A673 (cell line): ENCODE measurements around the gene SLC36A1. TPM values are rescaled to one million over a fixed set of nuclear protein-coding genes. Genes with fewer than 3 reads are reported as not detected.

Source experiments
- BruUV-seq: library from RNA; stranded (reverse); fragments of 400-500 nt; replicated peaks from 2 replicates; lab custom pipeline; 2021; lab: Mats Ljungman, UMichigan
- CTCF ChIA-PET: fragments of 300-600 bp; sonication (Branson Sonifier 250); formaldehyde crosslinking; loops from one replicate; lab custom pipeline; 2022; ENCODE audit warnings: antibody characterized with exemption; lab: Charles Lee
- POLR2A ChIA-PET: fragments of 300-600 bp; sonication (Branson Sonifier 250); formaldehyde crosslinking; loops from one replicate; lab custom pipeline; 2022; ENCODE audit warnings: antibody characterized with exemption; ENCODE audit not compliant: low non-redundant PET; lab: Charles Lee
- DNase-seq: peaks from one replicate; pipeline ENCODE4 v3.0.0-alpha.2; 2015; ENCODE audit warnings: low spot score
- H3K27ac ChIP-seq: fragments of 200-600 bp; sonication (generic); 2 replicates; pipeline ENCODE4 v1.5.1; 2016; ENCODE audit warnings: mixed run types, low read depth, mild to moderate bottlenecking, mixed read lengths, antibody characterized with exemption, low read length; ENCODE audit not compliant: poor library complexity, severe bottlenecking
- H3K27me3 ChIP-seq: fragments of 200-600 bp; sonication (generic); replicated peaks from 2 replicates; pipeline ENCODE4 v1.6.1; 2017; ENCODE audit warnings: mixed run types, low read depth, mild to moderate bottlenecking, mixed read lengths, antibody characterized with exemption, low read length; ENCODE audit not compliant: insufficient read depth, poor library complexity
- H3K36me3 ChIP-seq: fragments of 200-600 bp; sonication (generic); 2 replicates; pipeline ENCODE4 v1.6.1; 2016; ENCODE audit warnings: mixed run types, mild to moderate bottlenecking, mixed read lengths, antibody characterized with exemption, low read length; ENCODE audit not compliant: insufficient read depth, poor library complexity, severe bottlenecking
- H3K4me1 ChIP-seq: fragments of 200-600 bp; sonication (generic); 2 replicates; pipeline ENCODE4 v1.6.1; 2017; ENCODE audit warnings: mixed run types, mild to moderate bottlenecking, mixed read lengths, antibody characterized with exemption, low read length; ENCODE audit not compliant: insufficient read depth, poor library complexity, severe bottlenecking
- H3K4me3 ChIP-seq: fragments of 200-600 bp; sonication (generic); 2 replicates; pipeline ENCODE4 v1.5.1; 2016; ENCODE audit warnings: low read depth, mixed run types, mild to moderate bottlenecking, mixed read lengths, low read length; ENCODE audit not compliant: poor library complexity, severe bottlenecking
- H3K9me3 ChIP-seq: fragments of 200-600 bp; sonication (generic); 2 replicates; pipeline ENCODE4 v1.6.1; 2016; ENCODE audit warnings: mixed run types, low read depth, mild to moderate bottlenecking, mixed read lengths, antibody characterized with exemption, low read length; ENCODE audit not compliant: poor library complexity, severe bottlenecking
- EZH2 ChIP-seq: fragments of 200-600 bp; sonication (generic); IDR thresholded peaks from 2 replicates; pipeline ENCODE4 v1.6.1; 2017; ENCODE audit warnings: borderline replicate concordance, low read depth, mild to moderate bottlenecking, mixed read lengths, antibody characterized with exemption, low read length; ENCODE audit not compliant: poor library complexity, severe bottlenecking
- intact Hi-C: fragments of 100-400 bp; cut with micrococcal nuclease; formaldehyde crosslinking; loops from one replicate; pipeline ENCODE4 v1.10.0; 2022; ENCODE audit not compliant: unreplicated experiment
- total RNA-seq: library from RNA; stranded (reverse); gene quantifications from 2 replicates; pipeline ENCODE4 v1.2.3, GENCODE V29; 2021
- TF ChIP-seq, protein P1 (sequence below): fragments of 300-800, 200-600 bp; sonication (generic); conservative IDR thresholded peaks from 2 replicates; pipeline ENCODE4 v1.5.1; 2017; ENCODE audit warnings: low read depth, mild to moderate bottlenecking, antibody characterized with exemption, low read length, moderate library complexity, mixed read lengths

Gene SLC36A1
- total RNA-seq, 1 experiment from 2014 or later, result 12.5 TPM

- intact Hi-C loops, result no loop called here
- Histone ChIP-seq H3K9me3 (no peaks in the 10 kb centered on the region), H3K4me3 (no peak overlapping the region), H3K27me3 (no peaks in the 10 kb centered on the region), H3K4me1 (peaks cover 5% of the 10 kb centered on the region), H3K27ac (no peak overlapping the region), H3K36me3 (no peaks in the 10 kb centered on the region)
- no peak for TF ChIP-seq EZH2
- TF ChIP-seq, protein P1, sequence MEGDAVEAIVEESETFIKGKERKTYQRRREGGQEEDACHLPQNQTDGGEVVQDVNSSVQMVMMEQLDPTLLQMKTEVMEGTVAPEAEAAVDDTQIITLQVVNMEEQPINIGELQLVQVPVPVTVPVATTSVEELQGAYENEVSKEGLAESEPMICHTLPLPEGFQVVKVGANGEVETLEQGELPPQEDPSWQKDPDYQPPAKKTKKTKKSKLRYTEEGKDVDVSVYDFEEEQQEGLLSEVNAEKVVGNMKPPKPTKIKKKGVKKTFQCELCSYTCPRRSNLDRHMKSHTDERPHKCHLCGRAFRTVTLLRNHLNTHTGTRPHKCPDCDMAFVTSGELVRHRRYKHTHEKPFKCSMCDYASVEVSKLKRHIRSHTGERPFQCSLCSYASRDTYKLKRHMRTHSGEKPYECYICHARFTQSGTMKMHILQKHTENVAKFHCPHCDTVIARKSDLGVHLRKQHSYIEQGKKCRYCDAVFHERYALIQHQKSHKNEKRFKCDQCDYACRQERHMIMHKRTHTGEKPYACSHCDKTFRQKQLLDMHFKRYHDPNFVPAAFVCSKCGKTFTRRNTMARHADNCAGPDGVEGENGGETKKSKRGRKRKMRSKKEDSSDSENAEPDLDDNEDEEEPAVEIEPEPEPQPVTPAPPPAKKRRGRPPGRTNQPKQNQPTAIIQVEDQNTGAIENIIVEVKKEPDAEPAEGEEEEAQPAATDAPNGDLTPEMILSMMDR, result no peak
- DNase-seq, result no peak
- ChIA-PET POLR2A (no interaction called here), CTCF (no interaction called here)
- no TSS peak for BruUV-seq
Measured at GRCh38 chr5:151450605-151451004, 3.2 kb downstream of the SLC36A1 start.

GRCh38 chr5:151451626-151452520, 4.5 kb downstream of the SLC36A1 start:
- ChIA-PET CTCF (interaction anchor here (0.7 kb wide), 1 partner anchor 12 kb away, joined by 3 read pairs; no protein-coding TSS in a partner anchor), POLR2A (no interaction called here)

GRCh38 chr5:151454166-151454565, 6.8 kb downstream of the SLC36A1 start:
- H3K4me1 ChIP-seq, result no peaks in the 10 kb centered on the region
- no peak overlapping the region for H3K4me3 ChIP-seq
- no TSS peak for BruUV-seq
- H3K27me3 ChIP-seq, result no peaks in the 10 kb centered on the region
- no peaks in the 10 kb centered on the region for H3K9me3 ChIP-seq
- intact Hi-C loops, result no loop called here
- no peaks in the 10 kb centered on the region for H3K36me3 ChIP-seq
- no peak for DNase-seq
- no peak for TF ChIP-seq EZH2
- TF ChIP-seq, protein P1, result no peak
- ChIA-PET POLR2A (no interaction called here), CTCF (no interaction called here)
- H3K27ac ChIP-seq, result no peak overlapping the region

More at GRCh38 chr5:151451626-151452520, 4.5 kb downstream of the SLC36A1 start:
- Histone ChIP-seq H3K27me3 (no peaks in the 10 kb centered on the region), H3K4me1 (peaks cover 5% of the 10 kb centered on the region), H3K27ac (no peak overlapping the region), H3K9me3 (no peaks in the 10 kb centered on the region), H3K4me3 (no peak overlapping the region), H3K36me3 (no peaks in the 10 kb centered on the region)
- BruUV-seq, result no TSS peak
- no peak for TF ChIP-seq EZH2
- TF ChIP-seq, protein P1, result no peak
- no peak for DNase-seq
- intact Hi-C loops, result no loop called here
